ENCODE measurements around the gene CHAF1A. TPM values are rescaled to one million over a fixed set of nuclear protein-coding genes. Genes with fewer than 3 reads are reported as not detected.

Gene CHAF1A
- polyA plus RNA-seq, 1 donor from 2014 or later: 9.4 TPM

- Histone ChIP-seq H3K4me2 (ENCODE audit: low read length) (no peak overlapping the region), H3K9ac (ENCODE audit: low read length) (peak overlapping the region; percentile 9), H3F3A (ENCODE audit: insufficient read depth, low read length, poor library complexity, severe bottlenecking) (no peaks in the 10 kb centered on the region), H3K27ac (ENCODE audit: low read length) (no peak overlapping the region), H3K4me3 (ENCODE audit: low read length) (no peak overlapping the region), H3K27me3 (ENCODE audit: insufficient read depth, low read depth, low read length) (no peaks in the 10 kb centered on the region), H4K20me1 (ENCODE audit: insufficient read depth) (no peaks in the 10 kb centered on the region), H3K36me3 (ENCODE audit: insufficient read depth, low read length) (no peaks in the 10 kb centered on the region), H3K79me2 (replicated peaks; ENCODE audit: insufficient read depth, low read length) (no peaks in the 10 kb centered on the region), H3K9me2 (ENCODE audit: insufficient read depth, low read length) (no peaks in the 10 kb centered on the region), H2AFZ (ENCODE audit: low read depth, low read length) (no peak overlapping the region), H3K9me3 (ENCODE audit: low read length) (no peaks in the 10 kb centered on the region)
- TF ChIP-seq RAD21 (conservative IDR thresholded peaks at IDR 0.05): no peak
- TF ChIP-seq EZH2 (IDR thresholded peaks at IDR 0.05; ENCODE audit: borderline replicate concordance, insufficient read depth, low read length, poor library complexity, severe bottlenecking): no peak
- no peak for TF ChIP-seq POLR2AphosphoS5 (IDR thresholded peaks at IDR 0.05)
- TF ChIP-seq CTCF (IDR thresholded peaks at IDR 0.05; ENCODE audit: poor library complexity, severe bottlenecking): no peak
- no peak for TF ChIP-seq SMC3 (conservative IDR thresholded peaks at IDR 0.05; ENCODE audit: poor library complexity)
- TF ChIP-seq TAF1 (IDR thresholded peaks at IDR 0.05; ENCODE audit: low read depth): no peak
- TF ChIP-seq MXI1 (conservative IDR thresholded peaks at IDR 0.05; ENCODE audit: poor library complexity, severe bottlenecking): no peak
- TF ChIP-seq REST (IDR thresholded peaks at IDR 0.05; ENCODE audit: borderline replicate concordance): no peak
- no peak for TF ChIP-seq EP300 (conservative IDR thresholded peaks at IDR 0.05; ENCODE audit: poor library complexity, severe bottlenecking)
Observed at GRCh38 chr19:4373601-4374497, 28.6 kb upstream of the CHAF1A start.

GRCh38 chr19:4374498-4375163 is 27.8 kb upstream of the CHAF1A start:
- Histone ChIP-seq H3K4me3 (ENCODE audit: low read length) (no peak overlapping the region), H3K9me2 (ENCODE audit: insufficient read depth, low read length) (no peaks in the 10 kb centered on the region), H4K20me1 (ENCODE audit: insufficient read depth) (no peaks in the 10 kb centered on the region), H3K79me2 (replicated peaks; ENCODE audit: insufficient read depth, low read length) (no peaks in the 10 kb centered on the region), H3K9ac (ENCODE audit: low read length) (peak overlapping the region; percentile 55), H3K27me3 (ENCODE audit: insufficient read depth, low read depth, low read length) (no peaks in the 10 kb centered on the region), H3K36me3 (ENCODE audit: insufficient read depth, low read length) (no peaks in the 10 kb centered on the region), H2AFZ (ENCODE audit: low read depth, low read length) (no peak overlapping the region), H3K9me3 (ENCODE audit: low read length) (no peaks in the 10 kb centered on the region), H3K4me2 (ENCODE audit: low read length) (no peak overlapping the region), H3K27ac (ENCODE audit: low read length) (peak overlapping the region; percentile 68), H3F3A (ENCODE audit: insufficient read depth, low read length, poor library complexity, severe bottlenecking) (no peaks in the 10 kb centered on the region)
- TF ChIP-seq SMC3 (conservative IDR thresholded peaks at IDR 0.05; ENCODE audit: poor library complexity): no peak
- no peak for TF ChIP-seq EP300 (conservative IDR thresholded peaks at IDR 0.05; ENCODE audit: poor library complexity, severe bottlenecking)
- TF ChIP-seq RAD21 (conservative IDR thresholded peaks at IDR 0.05): no peak
- no peak for TF ChIP-seq TAF1 (IDR thresholded peaks at IDR 0.05; ENCODE audit: low read depth)
- no peak for TF ChIP-seq POLR2AphosphoS5 (IDR thresholded peaks at IDR 0.05)
- no peak for TF ChIP-seq REST (IDR thresholded peaks at IDR 0.05; ENCODE audit: borderline replicate concordance)
- no peak for TF ChIP-seq MXI1 (conservative IDR thresholded peaks at IDR 0.05; ENCODE audit: poor library complexity, severe bottlenecking)
